ENCODE data around the gene PTPN3.

DNA sequence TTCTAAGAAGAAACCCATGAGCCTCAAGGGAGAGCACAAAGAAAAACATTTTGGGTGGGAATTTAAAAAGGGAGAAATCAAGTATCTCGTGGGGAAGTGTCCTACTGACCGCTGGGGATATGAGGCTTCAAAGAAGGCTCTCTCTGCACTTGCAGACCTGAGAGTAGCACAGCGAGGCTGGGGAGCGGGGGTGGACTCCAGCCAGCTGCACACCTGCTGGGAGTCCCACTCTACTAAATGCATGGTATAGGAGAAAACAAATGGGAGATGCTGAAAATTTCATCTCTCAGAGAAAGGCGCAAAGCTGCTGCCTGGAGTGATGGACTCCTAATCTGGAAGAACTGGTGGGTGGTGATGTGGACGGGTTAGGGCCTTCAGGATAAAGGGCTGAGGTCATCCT lies 110.3 kb downstream of the PTPN3 start:
- no peak for TF ChIP-seq CTCF (IDR thresholded peaks at IDR 0.05)
- TF ChIP-seq CEBPB (IDR thresholded peaks at IDR 0.05) = no peak
- TF ChIP-seq, protein P1, sequence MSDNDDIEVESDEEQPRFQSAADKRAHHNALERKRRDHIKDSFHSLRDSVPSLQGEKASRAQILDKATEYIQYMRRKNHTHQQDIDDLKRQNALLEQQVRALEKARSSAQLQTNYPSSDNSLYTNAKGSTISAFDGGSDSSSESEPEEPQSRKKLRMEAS (IDR thresholded peaks at IDR 0.05) = no peak
- TF ChIP-seq NR3C1 (IDR thresholded peaks at IDR 0.05) = no peak
- TF ChIP-seq CBX8 (IDR thresholded peaks at IDR 0.05) = no peak
- no peak for TF ChIP-seq SMC3 (IDR thresholded peaks at IDR 0.05)
